GM12873 (cell line): Measurements from ENCODE around the gene LIN54.

ENCODE experiments used
- CTCF ChIP-seq: IDR thresholded peaks from 2 replicates; pipeline ENCODE4 v1.5.1; 2012; ENCODE audit warnings: low read depth, mild to moderate bottlenecking, moderate library complexity, low read length, control low read depth; ENCODE audit not compliant: insufficient read depth; ENCODE audit errors: missing control alignments

LIN54 gene

GRCh38 chr4:83034630-83035494 lies 24.2 kb upstream of the LIN54 start, which contains the start of gene COPS4:
Gene COPS4 (plus strand): TSS chr4:83035183. CDS start chr4:83035225, 42 bp downstream.
- TF ChIP-seq CTCF: peak; percentile 18

GRCh38 chr4:83029688-83030087 lies 19.1 kb upstream of the LIN54 start:
- no peak for TF ChIP-seq CTCF

- TF ChIP-seq CTCF: no peak
Measured at GRCh38 chr4:83028976-83029375, 18.4 kb upstream of the LIN54 start.

- no peak for TF ChIP-seq CTCF
Measured at GRCh38 chr4:83025563-83025962, 14.9 kb upstream of the LIN54 start.

GRCh38 chr4:83024233-83024632 lies 13.6 kb upstream of the LIN54 start:
- TF ChIP-seq CTCF: no peak

- TF ChIP-seq CTCF: no peak
Measured at GRCh38 chr4:83022724-83023450, 12.3 kb upstream of the LIN54 start.

- no peak for TF ChIP-seq CTCF
Measured at GRCh38 chr4:83019794-83020494, 9.3 kb upstream of the LIN54 start.
